ENCODE measurements around the gene RICTOR. TPM values are rescaled to one million over a fixed set of nuclear protein-coding genes. Genes with fewer than 3 reads are reported as not detected.

RICTOR gene
- total RNA-seq, 2 donors from 2014 or later = 21.5 to 36.8 TPM

DNA sequence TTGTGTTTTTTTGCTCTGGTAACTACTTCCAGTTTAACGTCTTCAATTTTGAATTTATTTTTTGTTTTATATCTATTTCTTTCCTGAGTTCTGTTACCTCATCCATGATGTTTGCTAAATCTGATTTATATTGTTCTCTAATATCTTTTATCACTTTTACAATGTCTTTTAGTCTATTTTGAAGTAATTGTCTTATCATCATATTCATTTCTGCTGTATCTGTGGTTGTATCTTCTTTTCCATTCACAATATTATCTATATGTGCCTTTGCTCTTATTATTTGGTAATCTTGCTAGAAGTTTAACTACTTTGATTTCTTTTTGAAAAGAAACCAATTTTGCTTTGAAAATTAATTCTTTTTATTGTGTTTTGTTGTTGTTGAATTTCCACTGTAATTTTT, 184.8 kb downstream of the RICTOR start:
- H3K9me3 ChIP-seq = no peaks in the 10 kb centered on the region
- no peaks in the 10 kb centered on the region for H3K4me1 ChIP-seq (replicated peaks)
- peaks cover 0 to 3% of the 10 kb centered on the region in 2 donors for H3K36me3 ChIP-seq
- H3K27ac ChIP-seq = no peak overlapping the region
- TF ChIP-seq POLR2AphosphoS5 (IDR thresholded peaks at IDR 0.05) = no peak
- no peak for TF ChIP-seq POLR2A (IDR thresholded peaks at IDR 0.05)
- no peak for TF ChIP-seq CTCF (IDR thresholded peaks at IDR 0.05)
- intact Hi-C loops (cut with DNase I) = no loop called here
- H3K27me3 ChIP-seq (replicated peaks; ENCODE audit: insufficient read depth) = no peaks in the 10 kb centered on the region
- 87% methylated on average over 1 of the region's 1 CpG for WGBS
- no peak for DNase-seq (ENCODE audit: low spot score)
- H3K4me3 ChIP-seq = no peak overlapping the region

DNA sequence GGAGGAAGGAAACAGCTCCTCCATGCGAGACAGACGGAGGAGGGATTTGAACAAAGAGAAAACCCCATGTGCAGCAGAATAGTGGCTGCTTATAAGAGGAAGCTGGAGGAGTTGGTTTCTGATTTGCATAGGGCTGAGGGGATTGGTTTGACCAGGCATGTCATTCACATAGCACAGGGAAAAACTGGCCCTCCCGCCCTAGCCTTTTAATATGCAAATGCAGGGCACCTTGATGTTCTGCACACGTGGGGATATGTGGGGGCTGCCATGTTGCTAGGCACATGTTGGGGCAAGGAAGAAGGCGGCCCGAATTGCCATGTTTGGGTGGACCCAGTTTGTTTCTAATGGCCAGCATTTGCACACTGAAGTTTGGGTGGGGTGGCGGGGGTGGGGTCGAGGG, 186.2 kb downstream of the RICTOR start:
- Histone ChIP-seq H3K4me3 (no peak overlapping the region), H3K27ac (no peak overlapping the region), H3K9me3 (no peaks in the 10 kb centered on the region), H3K27me3 (replicated peaks; ENCODE audit: insufficient read depth) (no peaks in the 10 kb centered on the region), H3K36me3 (peaks cover 0 to 7% of the 10 kb centered on the region in 2 donors), H3K4me1 (replicated peaks) (no peaks in the 10 kb centered on the region)
- TF ChIP-seq CTCF (IDR thresholded peaks at IDR 0.05) (no peak), POLR2A (IDR thresholded peaks at IDR 0.05) (no peak), POLR2AphosphoS5 (IDR thresholded peaks at IDR 0.05) (no peak)
- intact Hi-C loops (cut with DNase I) = no loop called here
- 69% methylated on average over 8 of the region's 8 CpGs for WGBS
- DNase-seq (ENCODE audit: low spot score) = no peak

Small RNA genes within 50 kb of the gene (small RNA-seq; reads per million reads assigned to genes)
- 0 reads per million in 2 donors for gene AIG1P1

Other genes with a start within 250 kb of the RICTOR start
- 10 to 100 TPM; 14.3 to 21.6 TPM for gene OSMR, start 228.4 kb downstream of the RICTOR start, total RNA-seq
- 1 to 10 TPM; 3.1 to 4.0 TPM for gene FYB1, start 145.2 kb upstream of the RICTOR start, total RNA-seq